ENCODE data around the gene PARD6G. TPM values are rescaled to one million over a fixed set of nuclear protein-coding genes. Genes with fewer than 3 reads are reported as not detected.

Gene PARD6G
- total RNA-seq, 1 donor from 2014 or later: 3.6 TPM

GRCh38 chr18:80149667-80150066 lies 97.6 kb downstream of the PARD6G start:
- DNase-seq (ENCODE audit: low read depth): no peak
- no peak overlapping the region for H3K4me3 ChIP-seq (ENCODE audit: low read depth, low read length)
- TF ChIP-seq CTCF (conservative IDR thresholded peaks at IDR 0.05; ENCODE audit: low read depth, low read length): no peak

- no peak for TF ChIP-seq CTCF (conservative IDR thresholded peaks at IDR 0.05; ENCODE audit: low read depth, low read length)
- DNase-seq (ENCODE audit: low read depth): no peak
- H3K4me3 ChIP-seq (ENCODE audit: low read depth, low read length): peak overlapping the region; percentile 68
These were observed 98.8 kb downstream of the PARD6G start for GRCh38 chr18:80148326-80149199.

GRCh38 chr18:80147418-80148325 lies 99.6 kb downstream of the PARD6G start:
- H3K4me3 ChIP-seq (ENCODE audit: low read depth, low read length): peak overlapping the region; percentile 68
- no peak for TF ChIP-seq CTCF (conservative IDR thresholded peaks at IDR 0.05; ENCODE audit: low read depth, low read length)
- peak; percentile 49 for DNase-seq (ENCODE audit: low read depth)

GRCh38 chr18:80147037-80147417 lies 100.3 kb downstream of the PARD6G start:
- no peak for TF ChIP-seq CTCF (conservative IDR thresholded peaks at IDR 0.05; ENCODE audit: low read depth, low read length)
- DNase-seq (ENCODE audit: low read depth): no peak
- peak overlapping the region; percentile 68 for H3K4me3 ChIP-seq (ENCODE audit: low read depth, low read length)

- TF ChIP-seq CTCF (conservative IDR thresholded peaks at IDR 0.05; ENCODE audit: low read depth, low read length): no peak
- no peak overlapping the region for H3K4me3 ChIP-seq (ENCODE audit: low read depth, low read length)
- DNase-seq (ENCODE audit: low read depth): no peak
These were observed 102.0 kb downstream of the PARD6G start for GRCh38 chr18:80145196-80145804.

GRCh38 chr18:80143881-80144280 lies 103.4 kb downstream of the PARD6G start:
- no peak for TF ChIP-seq CTCF (conservative IDR thresholded peaks at IDR 0.05; ENCODE audit: low read depth, low read length)
- DNase-seq (ENCODE audit: low read depth): no peak
- no peak overlapping the region for H3K4me3 ChIP-seq (ENCODE audit: low read depth, low read length)

All from epithelial cell of proximal tubule (primary cell).